BE2C (cell line): ENCODE measurements around the gene COL18A1.

ENCODE experiments used
- DNase-seq: peaks from one replicate; pipeline ENCODE4 v3.0.0-alpha.2; 2020
- H3K27me3 ChIP-seq: fragments of 250-450 bp; sonication (Bioruptor Pico); 2 replicates; pipeline ENCODE4 v1.5.1; 2020; ENCODE audit warnings: mild to moderate bottlenecking
- H3K36me3 ChIP-seq: fragments of 250-450 bp; sonication (Bioruptor Pico); 2 replicates; pipeline ENCODE4 v1.5.1; 2020; ENCODE audit warnings: mild to moderate bottlenecking
- H3K4me1 ChIP-seq: fragments of 250-450 bp; sonication (Bioruptor Pico); 2 replicates; pipeline ENCODE4 v1.5.1; 2020
- H3K4me3 ChIP-seq: 2 replicates; pipeline ENCODE4 v1.5.1; 2011; ENCODE audit warnings: low read depth, low read length
- H3K9me3 ChIP-seq: fragments of 250-450 bp; sonication (Bioruptor Pico); 2 replicates; pipeline ENCODE4 v1.5.1; 2020
- CTCF ChIP-seq: IDR thresholded peaks from 2 replicates; pipeline ENCODE4 v1.5.1; 2012; ENCODE audit warnings: mild to moderate bottlenecking, low read depth, low read length

The COL18A1 gene

GRCh38 chr21:45430521-45431501, 25.8 kb downstream of the COL18A1 start:
- Histone ChIP-seq H3K36me3 (no peaks in the 10 kb centered on the region), H3K4me3 (no peak overlapping the region), H3K4me1 (no peaks in the 10 kb centered on the region; the same call in none of the 2 replicates), H3K27me3 (no peaks in the 10 kb centered on the region), H3K9me3 (no peaks in the 10 kb centered on the region)
- no peak for DNase-seq
- TF ChIP-seq CTCF: no peak

- no peak for DNase-seq
- no peak for TF ChIP-seq CTCF
- H3K4me3 ChIP-seq: no peak overlapping the region
- no peaks in the 10 kb centered on the region; the same call in none of the 2 replicates for H3K4me1 ChIP-seq
- no peaks in the 10 kb centered on the region for H3K36me3 ChIP-seq
- no peaks in the 10 kb centered on the region for H3K9me3 ChIP-seq
- no peaks in the 10 kb centered on the region for H3K27me3 ChIP-seq
These were observed 27.0 kb downstream of the COL18A1 start for GRCh38 chr21:45431781-45432572.

GRCh38 chr21:45432575-45433255, 27.8 kb downstream of the COL18A1 start:
- Histone ChIP-seq H3K27me3 (no peaks in the 10 kb centered on the region), H3K4me3 (no peak overlapping the region), H3K9me3 (no peaks in the 10 kb centered on the region), H3K4me1 (no peaks in the 10 kb centered on the region), H3K36me3 (no peaks in the 10 kb centered on the region)
- DNase-seq: no peak
- TF ChIP-seq CTCF: no peak

GRCh38 chr21:45433301-45433700, 28.3 kb downstream of the COL18A1 start:
- TF ChIP-seq CTCF: no peak
- Histone ChIP-seq H3K36me3 (no peaks in the 10 kb centered on the region), H3K4me1 (no peaks in the 10 kb centered on the region), H3K27me3 (no peaks in the 10 kb centered on the region), H3K4me3 (no peak overlapping the region), H3K9me3 (no peaks in the 10 kb centered on the region)
- DNase-seq: no peak

- no peaks in the 10 kb centered on the region for H3K9me3 ChIP-seq
- H3K27me3 ChIP-seq: peaks cover 2% of the 10 kb centered on the region; the same call in 1 of the 2 replicates
- no peak for DNase-seq
- TF ChIP-seq CTCF: no peak
- no peak overlapping the region for H3K4me3 ChIP-seq
- peaks cover 1% of the 10 kb centered on the region; the same call in 1 of the 2 replicates for H3K4me1 ChIP-seq
- no peaks in the 10 kb centered on the region for H3K36me3 ChIP-seq
These were observed 29.1 kb downstream of the COL18A1 start for GRCh38 chr21:45433911-45434644.
